ENCODE results near the gene SLC17A7. TPM values are rescaled to one million over a fixed set of nuclear protein-coding genes. Genes with fewer than 3 reads are reported as not detected.

Gene SLC17A7
- total RNA-seq, 2 experiments from 2014 or later, result 0.23 TPM; not detected in 1

GRCh38 chr19:49415810-49416200, 25.5 kb downstream of the SLC17A7 start:
- CTCF ChIA-PET, result no interaction called here

GRCh38 chr19:49415102-49415809, 26.1 kb downstream of the SLC17A7 start:
- ATAC-seq (no peak), DNase-seq (no peak)
- Mint-ChIP-seq H3K36me3 (ENCODE audit: low read depth) (no peaks in the 10 kb centered on the region), H3K27ac (no peak overlapping the region), H3K4me1 (ENCODE audit: low read depth) (peaks cover 10% of the 10 kb centered on the region), H3K27me3 (peaks cover 21% of the 10 kb centered on the region), H3K9me3 (no peaks in the 10 kb centered on the region), H3K4me3 (no peak overlapping the region)
- POLR2A ChIA-PET, result no interaction called here
- intact Hi-C loops (cut with micrococcal nuclease), result no loop called here
- CTCF ChIA-PET, result no interaction called here
- no peak for TF ChIP-seq CTCF (IDR thresholded peaks at IDR 0.05)

More at GRCh38 chr19:49415810-49416200, 25.5 kb downstream of the SLC17A7 start:
- POLR2A ChIA-PET, result no interaction called here
- Mint-ChIP-seq H3K27me3 (peaks cover 27% of the 10 kb centered on the region), H3K9me3 (no peaks in the 10 kb centered on the region), H3K4me3 (no peak overlapping the region), H3K27ac (no peak overlapping the region), H3K36me3 (ENCODE audit: low read depth) (no peaks in the 10 kb centered on the region), H3K4me1 (ENCODE audit: low read depth) (peaks cover 9% of the 10 kb centered on the region)
- no peak for TF ChIP-seq CTCF (IDR thresholded peaks at IDR 0.05)
- ATAC-seq (no peak), DNase-seq (no peak)
- intact Hi-C loops (cut with micrococcal nuclease), result no loop called here

- H3K27ac Mint-ChIP-seq, result no peak overlapping the region
- intact Hi-C loops (cut with micrococcal nuclease), result no loop called here
- peaks cover 12% of the 10 kb centered on the region for H3K27me3 Mint-ChIP-seq
- ATAC-seq (no peak), DNase-seq (no peak)
- H3K4me3 Mint-ChIP-seq, result no peak overlapping the region
- peaks cover 20% of the 10 kb centered on the region for H3K4me1 Mint-ChIP-seq (ENCODE audit: low read depth)
- TF ChIP-seq CTCF (IDR thresholded peaks at IDR 0.05), result no peak
- no peaks in the 10 kb centered on the region for H3K9me3 Mint-ChIP-seq
- ChIA-PET POLR2A (no interaction called here), CTCF (interaction anchor here (2.4 kb wide), 1 partner anchor 22 kb away, joined by 8 read pairs; no protein-coding TSS in a partner anchor)
- H3K36me3 Mint-ChIP-seq (ENCODE audit: low read depth), result no peaks in the 10 kb centered on the region
Measured at GRCh38 chr19:49414256-49414655, 27.1 kb downstream of the SLC17A7 start.

- POLR2A ChIA-PET, result no interaction called here
- ATAC-seq, result no peak
- no peak for DNase-seq
- intact Hi-C loops (cut with micrococcal nuclease), result no loop called here
- H3K4me1 Mint-ChIP-seq (ENCODE audit: low read depth), result peaks cover 28% of the 10 kb centered on the region
- CTCF ChIA-PET, result interaction anchor here (0.7 to 2.4 kb wide), 4 partner anchors 12 to 112 kb away, joined by 3 to 8 read pairs (median 3); partner anchors contain the start of gene GFY
- H3K36me3 Mint-ChIP-seq (ENCODE audit: low read depth), result no peaks in the 10 kb centered on the region
- no peaks in the 10 kb centered on the region for H3K9me3 Mint-ChIP-seq
- H3K27ac Mint-ChIP-seq, result no peak overlapping the region
- H3K4me3 Mint-ChIP-seq, result no peak overlapping the region
- H3K27me3 Mint-ChIP-seq, result peaks cover 5% of the 10 kb centered on the region
- TF ChIP-seq CTCF (IDR thresholded peaks at IDR 0.05), result no peak
Measured at GRCh38 chr19:49413348-49413747, 28.0 kb downstream of the SLC17A7 start.

GRCh38 chr19:49411681-49412326, 29.5 kb downstream of the SLC17A7 start:
- ATAC-seq, result no peak
- ChIA-PET POLR2A (interaction anchor here (0.5 to 0.9 kb wide), 2 partner anchors 10 to 86 kb away, joined by 3 to 4 read pairs; no protein-coding TSS in a partner anchor), CTCF (interaction anchor here (0.9 to 2.4 kb wide), 6 partner anchors 13 to 109 kb away, joined by 3 to 8 read pairs (median 3); partner anchors contain the start of genes GFY and PIH1D1)
- DNase-seq, result no peak
- no peaks in the 10 kb centered on the region for H3K9me3 Mint-ChIP-seq
- peaks cover 35% of the 10 kb centered on the region for H3K4me1 Mint-ChIP-seq (ENCODE audit: low read depth)
- no peaks in the 10 kb centered on the region for H3K27me3 Mint-ChIP-seq
- no peaks in the 10 kb centered on the region for H3K36me3 Mint-ChIP-seq (ENCODE audit: low read depth)
- intact Hi-C loops (cut with micrococcal nuclease), result no loop called here
- H3K4me3 Mint-ChIP-seq, result no peak overlapping the region
- no peak for TF ChIP-seq CTCF (IDR thresholded peaks at IDR 0.05)
- H3K27ac Mint-ChIP-seq, result no peak overlapping the region
